GM21723 (cell line): ENCODE data around the gene FGFR2.
"Not testable (repeated sequence)": the region's sequence is repeated elsewhere in the genome, so short reads cannot be mapped to it uniquely, and the experiment has no call there.

Experiments used
- ATAC-seq: cut with Tn5 transposase; IDR thresholded peaks from one replicate; pipeline ENCODE4 v1.9.1; 2021; ENCODE audit warnings: mild to moderate bottlenecking, moderate library complexity; ENCODE audit not compliant: unreplicated experiment

Gene FGFR2

DNA sequence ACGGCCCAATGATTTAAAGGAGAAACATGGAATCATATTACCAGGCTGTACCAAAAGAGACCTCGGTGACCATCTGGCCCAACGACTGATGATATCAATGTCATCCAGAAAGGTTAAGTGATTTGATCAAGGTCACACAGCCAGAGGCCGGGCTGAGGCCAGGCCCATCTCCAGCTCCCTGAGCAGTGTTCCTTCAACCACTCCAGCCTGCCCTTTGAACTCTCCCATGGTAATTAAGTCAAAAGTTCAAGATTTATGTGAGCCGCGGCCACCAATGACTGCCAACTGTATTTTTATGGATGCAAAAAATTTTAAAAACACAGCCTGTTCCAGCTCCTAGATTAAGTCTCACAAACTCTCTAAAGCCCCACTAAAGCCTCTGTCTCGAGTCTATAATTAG is 41.8 kb downstream of the FGFR2 start:
- no peak for ATAC-seq

DNA sequence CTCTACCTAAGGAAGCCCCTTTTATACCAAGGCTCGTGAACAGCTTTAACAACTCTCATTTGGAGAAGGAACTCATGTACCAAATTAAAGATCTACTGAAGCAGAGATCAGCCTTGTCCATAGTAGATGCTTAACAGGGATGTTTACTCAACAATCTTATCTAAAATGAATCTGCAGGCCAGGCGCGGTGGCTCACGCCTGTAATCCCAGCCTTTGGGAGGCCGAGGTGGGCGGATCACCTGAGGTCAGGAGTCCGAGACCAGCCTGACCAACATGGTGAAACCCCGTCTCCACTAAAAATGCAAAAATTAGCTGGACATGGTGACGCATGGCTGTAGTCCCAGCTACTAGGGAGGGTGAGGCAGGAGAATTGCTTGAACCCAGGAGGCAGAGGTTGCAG is 43.3 kb downstream of the FGFR2 start:
- not testable (repeated sequence) for ATAC-seq

DNA sequence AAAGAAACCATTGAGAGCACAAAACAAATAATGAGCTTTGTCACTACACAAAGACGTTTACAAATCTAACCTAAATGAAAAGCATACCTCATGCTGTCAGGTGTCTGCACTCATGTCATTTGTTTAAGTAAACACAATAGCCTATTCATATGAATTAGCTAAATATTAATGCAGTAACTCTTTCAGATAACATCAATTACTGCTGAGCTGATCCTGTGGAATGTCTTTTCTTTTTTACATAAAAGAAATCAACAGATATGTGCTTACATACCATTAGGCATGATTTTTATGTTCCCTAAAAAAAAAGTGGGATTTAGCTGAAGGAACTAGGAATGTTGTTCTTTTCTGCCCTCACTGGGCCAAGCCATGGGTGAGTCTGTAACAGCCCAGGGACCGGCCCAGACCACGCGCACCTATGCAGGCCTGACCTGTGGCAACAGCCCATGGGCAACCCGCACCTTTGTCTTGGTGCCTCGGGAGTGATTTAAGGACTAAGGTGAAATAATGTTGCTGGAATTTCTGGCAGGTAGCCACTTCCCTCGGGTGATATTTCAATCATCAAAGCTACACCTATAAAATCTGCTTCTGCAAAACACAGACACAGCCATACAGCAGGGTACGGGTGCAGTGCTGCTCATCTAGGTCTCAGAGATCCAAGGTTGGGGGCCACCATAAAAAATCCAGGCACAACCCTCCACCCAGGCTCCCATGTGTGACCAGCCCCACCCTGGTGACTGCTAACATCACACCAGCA is 44.6 kb downstream of the FGFR2 start:
- ATAC-seq = no peak

DNA sequence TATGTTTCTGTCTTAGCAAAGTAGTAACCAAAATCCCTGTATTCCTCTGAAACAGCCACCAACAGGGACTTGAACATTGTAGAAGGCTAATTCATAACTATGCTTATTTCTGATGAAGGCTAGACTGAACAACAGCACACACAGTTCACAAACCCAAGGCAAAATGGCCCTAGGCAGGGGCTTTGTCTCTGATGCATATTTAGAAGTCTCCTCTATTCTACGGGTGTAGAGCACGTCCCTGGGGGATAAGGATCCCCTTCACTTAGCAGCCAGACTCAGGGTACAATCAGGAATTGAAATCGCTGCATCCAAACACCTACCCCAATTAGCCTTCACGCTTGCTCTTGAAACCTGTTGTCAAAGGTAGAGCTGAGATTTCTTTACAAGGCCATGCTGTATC is 45.5 kb downstream of the FGFR2 start:
- ATAC-seq = no peak

DNA sequence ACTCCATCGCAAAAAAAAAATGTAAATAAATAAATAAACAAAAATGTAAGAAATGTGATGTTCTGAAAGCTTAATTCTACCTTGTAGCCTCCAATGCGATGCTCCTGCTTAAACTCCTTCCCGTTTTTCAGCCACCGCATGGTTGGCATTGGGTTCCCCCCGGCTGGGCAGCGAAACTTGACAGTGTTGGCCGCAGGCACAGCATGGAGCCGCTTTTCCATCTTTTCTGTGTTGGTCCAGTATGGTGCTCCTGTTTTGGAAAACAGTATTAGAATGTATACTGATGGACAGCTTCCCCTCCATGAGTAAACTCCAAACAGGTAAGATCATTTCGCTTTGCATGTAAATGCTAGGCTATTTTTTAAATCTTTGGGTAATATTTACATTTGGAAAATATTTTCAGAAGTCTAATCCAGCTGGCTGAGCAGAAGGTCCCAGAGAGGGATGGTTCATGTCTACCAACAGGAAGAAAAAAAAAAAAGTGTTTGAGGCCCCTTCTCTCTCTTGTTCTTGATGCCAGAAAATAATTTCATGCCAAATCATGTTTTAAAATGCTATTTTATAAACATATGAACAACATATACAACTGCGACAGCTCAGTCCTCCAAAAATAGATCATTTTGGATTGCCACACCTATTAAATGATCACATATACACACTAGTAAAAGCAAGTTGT is 46.9 kb downstream of the FGFR2 start:
- no peak for ATAC-seq

DNA sequence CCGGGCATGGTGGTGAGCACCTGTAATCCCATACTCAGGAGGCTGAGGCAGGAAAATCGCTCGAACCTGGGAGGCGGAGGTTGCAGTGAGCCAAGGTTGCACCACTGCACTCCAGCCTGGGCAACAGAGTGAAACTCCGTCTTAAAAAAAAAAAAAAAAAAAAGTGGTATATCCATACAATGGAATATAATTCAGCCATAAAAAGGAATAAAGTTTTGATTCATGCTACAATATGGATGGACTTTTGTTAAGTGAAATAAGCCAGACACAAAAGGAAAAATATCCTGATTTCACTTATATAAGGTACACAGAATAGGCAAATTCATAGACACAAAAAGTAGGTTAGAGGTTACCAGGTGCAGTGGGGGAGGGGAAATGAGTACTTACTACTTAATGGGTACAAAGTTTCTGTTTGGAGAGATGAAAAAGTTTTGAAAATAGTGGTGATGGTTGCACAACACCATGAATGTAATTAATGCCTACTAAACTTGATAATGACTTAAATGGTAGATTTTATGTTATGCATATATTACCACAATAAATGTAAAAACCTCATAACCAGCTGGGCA is 53.9 kb downstream of the FGFR2 start:
- ATAC-seq = no peak

DNA sequence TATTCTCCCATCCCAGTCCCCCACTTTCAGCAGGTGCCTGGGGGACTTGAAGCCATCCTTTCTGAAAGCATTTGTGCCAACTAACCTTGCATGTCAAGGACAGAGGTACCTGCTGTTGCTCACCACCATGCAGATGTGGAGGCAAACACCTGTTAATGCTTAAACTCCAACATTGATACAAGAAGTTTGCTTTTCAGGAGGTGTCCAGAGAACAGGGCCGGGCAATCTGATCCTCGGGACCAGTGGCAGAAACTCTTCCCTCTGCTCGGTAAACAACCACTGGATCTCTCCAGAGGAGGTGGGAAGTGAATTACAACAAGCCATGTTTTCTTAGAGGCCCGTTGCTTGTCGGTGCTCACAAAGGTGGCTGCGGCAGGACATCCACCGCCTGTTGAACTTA is 54.7 kb downstream of the FGFR2 start:
- no peak for ATAC-seq

DNA sequence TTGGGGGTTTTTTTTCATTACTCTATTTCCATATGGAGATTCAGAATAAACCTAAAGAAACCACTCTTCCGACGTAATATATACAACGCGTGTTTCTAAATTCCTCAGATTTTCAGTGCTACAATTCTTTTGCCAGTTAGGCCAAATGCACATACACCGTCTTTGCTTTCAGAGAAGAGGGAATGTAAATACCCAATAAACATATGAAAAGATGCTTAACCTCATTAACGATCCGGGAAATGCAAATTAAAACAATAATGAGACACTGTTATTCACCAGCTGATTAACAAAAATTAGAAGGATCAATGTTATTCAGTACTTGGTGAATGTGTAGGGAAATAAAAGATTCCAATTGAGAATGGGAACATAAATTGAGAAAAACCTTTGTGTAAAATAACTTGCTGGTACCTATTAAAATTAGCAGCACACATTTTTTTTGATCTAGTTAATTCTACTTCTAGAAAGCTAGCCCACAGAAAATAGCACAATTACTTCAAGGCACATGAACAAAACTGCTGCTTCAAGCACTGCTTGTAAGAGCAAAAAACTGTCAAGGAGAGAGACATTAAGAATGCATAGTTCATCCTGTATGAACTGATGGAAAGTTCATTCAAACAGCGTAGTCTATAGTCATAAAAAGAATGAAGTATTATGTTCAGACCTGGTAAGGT is 56.7 kb downstream of the FGFR2 start:
- no peak for ATAC-seq

DNA sequence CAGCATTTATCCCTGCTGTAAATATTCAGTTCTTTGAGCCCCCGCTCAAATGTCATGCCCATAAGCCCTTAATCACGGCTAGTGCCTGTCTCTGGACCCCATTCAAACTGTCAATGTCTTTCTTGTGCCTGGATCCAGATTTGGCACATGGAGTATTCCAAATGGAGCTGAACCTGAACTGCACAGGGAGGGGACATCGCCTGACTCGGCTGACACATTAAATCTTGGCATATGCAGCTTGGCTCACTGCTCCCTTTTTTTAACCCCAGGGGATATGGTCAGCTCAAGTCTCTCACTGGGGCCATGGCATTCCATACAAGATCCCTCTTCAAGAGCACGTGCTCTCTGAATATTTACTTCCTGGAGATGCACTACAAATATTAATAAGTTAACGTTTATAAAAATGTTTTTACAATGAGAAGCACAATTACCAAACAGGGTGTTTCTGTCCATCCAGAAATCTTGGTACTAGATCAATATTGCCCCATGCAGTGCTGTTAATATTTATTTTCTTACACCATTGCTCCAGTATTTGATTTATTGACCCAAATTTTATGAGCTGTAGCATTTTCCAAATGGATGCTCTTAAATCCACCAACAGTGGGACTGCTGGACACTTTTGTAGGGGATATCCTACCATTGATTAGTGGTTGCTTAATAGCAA is 57.4 kb downstream of the FGFR2 start:
- ATAC-seq = no peak

DNA sequence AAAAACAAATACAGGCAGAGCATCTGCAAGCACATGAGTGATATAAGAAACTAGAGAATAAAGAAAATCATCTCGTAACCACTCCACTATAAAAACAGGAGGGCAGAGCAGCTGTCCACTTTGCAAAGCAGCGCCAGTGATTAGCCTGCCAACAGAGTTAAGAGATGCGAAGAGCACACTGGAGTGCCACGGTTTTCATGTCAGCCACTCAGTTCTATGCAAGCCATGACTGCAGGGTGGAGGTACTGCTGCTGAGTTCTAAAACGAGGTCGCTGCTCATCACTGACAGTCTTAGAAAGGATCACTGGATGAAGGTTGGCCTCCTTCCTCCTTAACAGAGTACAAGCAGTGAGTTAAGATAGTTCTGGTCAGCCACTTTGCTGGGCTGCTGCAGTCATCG is 58.5 kb downstream of the FGFR2 start:
- no peak for ATAC-seq

DNA sequence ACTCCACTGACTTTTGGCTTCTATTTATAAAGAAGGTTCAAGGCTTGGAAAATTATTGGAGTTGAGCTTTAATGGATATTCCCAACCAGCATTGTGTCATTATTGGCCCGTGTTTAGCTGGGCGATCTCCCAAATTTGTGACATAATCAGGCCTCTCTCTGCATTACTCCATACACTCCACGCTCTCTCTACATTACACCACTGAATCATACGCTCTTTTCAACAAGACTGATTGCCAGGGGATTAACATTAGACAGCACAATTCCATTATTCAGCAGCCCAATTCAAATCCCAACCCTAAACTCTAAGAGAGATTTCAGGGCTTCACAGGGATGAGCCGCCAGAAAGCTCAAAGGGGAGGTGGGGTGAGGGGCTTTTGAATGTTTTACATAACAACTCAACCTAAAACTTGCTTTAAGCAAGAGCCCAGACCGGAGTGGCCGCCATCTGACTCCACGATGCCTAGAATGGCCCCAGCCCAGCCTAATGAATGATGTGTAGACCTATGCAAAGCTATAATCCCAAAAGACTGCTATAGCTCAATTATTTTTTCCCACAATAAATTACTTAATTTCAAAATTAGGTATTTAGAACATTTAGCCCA is 61.8 kb downstream of the FGFR2 start:
- no peak for ATAC-seq

DNA sequence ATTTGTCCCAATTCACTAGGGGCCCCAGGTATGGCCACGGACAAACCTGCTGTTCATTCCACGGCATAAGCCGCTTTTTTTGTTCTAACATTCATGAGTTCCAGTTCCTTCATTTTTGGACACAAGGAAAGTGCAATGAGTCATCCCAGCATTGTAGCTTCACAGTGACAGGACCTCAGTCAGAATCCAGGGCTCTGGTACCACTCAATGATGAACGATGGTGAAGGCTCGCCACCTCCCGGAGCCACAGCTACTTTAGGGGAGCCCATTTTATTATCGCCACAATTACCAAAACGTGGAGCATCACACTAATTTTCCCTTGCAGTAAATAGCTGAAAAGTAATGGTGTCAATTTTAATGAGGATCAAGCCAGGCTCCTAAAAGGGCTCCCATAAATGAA is 62.9 kb downstream of the FGFR2 start:
- no peak for ATAC-seq

DNA sequence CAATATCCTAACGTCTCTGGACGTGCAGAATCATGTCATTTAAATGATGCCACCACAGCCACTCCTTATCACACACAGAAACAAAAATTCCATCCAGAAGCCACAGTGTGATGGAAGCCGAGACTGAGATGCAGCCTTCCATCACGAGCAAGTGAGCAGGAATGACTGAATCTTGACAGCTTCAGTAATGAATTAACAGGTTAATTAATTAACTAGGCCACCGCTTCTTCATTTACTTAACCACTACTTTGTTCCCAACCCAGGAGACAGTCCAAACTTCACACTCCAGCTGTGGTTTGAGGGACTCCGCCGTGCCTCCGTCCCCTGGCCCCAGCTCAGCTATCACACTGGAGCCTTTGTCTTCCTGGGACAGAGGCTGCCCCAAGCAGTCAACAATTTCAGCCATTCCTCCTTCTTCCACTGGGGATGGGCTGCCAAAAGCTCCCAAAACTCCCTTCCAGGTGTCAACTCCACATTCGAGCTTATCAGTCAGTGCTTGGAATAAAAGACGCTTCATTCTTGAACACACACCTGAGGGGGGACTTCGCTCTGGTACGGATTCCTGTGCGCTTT is 65.9 kb downstream of the FGFR2 start:
- ATAC-seq = no peak

DNA sequence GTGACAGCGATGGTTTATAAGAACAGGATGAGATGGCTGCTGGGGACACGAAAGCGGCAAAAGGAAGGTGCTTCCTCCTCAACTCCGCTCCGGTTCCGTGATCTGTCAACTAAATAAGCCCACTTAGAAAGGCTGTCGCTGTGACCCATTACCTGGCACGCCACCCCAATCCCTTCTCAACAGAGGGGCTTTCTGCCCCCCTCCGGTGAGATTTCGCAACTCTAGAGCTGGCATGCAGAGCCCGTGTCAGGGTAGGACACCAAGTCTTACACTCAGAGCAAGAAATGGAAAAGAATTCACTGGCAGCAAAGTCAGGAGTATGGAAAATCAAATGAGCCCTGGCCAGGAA is 66.4 kb downstream of the FGFR2 start:
- no peak for ATAC-seq

DNA sequence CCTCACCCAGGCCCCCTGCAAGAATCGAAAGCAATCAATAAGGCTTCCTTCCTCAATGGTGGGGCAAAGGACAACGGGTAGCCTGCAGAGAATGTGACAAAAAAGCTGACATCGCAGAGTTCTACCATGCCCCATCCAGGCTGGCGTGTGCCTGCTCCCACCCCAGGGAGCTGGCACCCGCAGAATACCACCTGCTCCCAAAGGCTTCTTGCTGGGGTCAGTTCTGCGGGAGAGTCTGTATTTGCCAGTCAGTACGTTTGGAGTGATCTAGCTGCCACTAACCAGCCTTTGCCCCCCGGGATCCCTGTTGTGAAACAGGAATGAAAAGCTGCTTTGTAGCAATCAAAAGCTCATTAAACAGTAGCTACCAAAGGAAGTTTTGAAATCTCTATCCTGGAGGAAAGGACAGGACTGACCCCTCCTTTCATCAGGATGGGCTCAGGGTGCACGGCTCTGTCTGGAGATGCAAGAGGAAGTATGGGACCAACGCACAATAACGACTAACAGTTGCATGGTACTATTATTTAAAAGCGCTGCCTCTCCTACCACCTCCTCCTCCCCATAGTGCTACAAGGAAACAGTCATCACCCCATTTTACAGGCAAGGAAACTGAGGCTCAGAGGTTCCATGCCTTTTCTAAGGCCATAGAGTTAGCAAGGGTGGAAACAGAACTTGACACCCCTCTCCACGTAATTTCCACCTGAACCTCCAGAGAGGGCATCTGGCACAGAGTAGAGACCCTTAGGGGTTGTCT is 67.0 kb downstream of the FGFR2 start:
- no peak for ATAC-seq

DNA sequence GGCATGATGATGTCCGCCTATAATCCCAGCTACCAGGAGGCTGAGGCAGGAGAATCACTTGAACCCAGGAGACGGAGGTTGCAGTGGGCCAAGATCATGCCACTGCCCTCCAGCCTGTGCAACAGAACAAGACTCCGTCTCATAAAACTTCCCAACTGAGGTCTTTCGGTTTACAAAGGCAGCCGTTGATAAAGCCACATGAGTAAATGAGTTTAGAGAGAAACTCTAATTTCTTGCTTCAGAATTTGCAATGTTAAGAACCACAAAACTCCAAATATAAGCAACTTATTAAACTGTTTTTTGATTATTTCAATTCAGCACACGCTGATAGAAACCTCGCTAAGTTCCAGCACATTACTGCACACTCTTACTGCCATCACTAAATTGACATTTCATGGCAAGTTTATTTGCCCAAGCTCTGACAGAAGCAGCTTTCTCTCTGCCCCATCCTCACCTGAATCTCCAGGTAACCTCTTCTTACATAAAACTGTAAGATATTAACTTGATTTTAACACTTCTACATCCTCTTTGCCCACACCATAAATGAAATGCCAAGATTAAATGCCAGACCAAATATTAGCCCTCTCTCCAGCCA is 67.7 kb downstream of the FGFR2 start:
- no peak for ATAC-seq

DNA sequence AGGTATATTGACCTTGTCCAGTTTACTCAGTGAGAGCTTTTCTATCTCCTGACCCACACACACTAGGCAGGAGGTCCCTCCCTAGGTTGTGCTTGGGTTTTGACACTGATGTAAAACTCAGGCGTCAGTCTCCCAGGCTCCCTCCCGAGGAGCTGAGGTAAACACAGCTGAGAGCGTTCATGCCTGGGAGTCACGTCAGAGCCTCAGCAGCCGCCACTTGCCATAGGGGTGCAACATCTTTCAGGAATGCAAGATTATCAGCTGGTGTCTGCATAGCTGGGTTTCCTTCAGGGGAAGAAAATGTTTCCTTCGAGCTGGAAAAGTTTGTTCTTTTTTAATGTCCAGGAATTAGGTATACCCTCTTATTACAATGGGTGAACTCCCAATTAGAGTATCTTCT is 70.6 kb downstream of the FGFR2 start:
- ATAC-seq = no peak

DNA sequence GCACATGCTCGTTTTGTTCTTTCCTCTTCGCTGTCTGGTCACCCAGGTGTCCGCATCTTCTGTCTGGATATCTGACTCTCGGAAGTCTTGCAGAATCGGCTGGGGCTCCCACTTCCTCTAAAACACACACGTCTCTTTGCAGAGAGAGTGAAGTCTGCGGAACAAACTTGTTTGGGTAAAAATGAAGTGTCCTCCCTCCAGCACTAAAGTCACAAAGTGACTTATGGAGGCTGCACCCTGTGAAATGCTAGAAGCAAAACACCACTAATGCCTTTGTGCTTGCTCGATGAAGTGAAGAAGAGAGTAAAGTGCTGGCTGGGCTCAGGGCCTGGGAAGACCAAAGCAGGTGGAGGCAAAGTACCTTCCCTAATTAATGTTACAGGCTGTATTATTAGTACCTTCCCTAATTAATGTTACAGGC is 71.4 kb downstream of the FGFR2 start:
- ATAC-seq = no peak

DNA sequence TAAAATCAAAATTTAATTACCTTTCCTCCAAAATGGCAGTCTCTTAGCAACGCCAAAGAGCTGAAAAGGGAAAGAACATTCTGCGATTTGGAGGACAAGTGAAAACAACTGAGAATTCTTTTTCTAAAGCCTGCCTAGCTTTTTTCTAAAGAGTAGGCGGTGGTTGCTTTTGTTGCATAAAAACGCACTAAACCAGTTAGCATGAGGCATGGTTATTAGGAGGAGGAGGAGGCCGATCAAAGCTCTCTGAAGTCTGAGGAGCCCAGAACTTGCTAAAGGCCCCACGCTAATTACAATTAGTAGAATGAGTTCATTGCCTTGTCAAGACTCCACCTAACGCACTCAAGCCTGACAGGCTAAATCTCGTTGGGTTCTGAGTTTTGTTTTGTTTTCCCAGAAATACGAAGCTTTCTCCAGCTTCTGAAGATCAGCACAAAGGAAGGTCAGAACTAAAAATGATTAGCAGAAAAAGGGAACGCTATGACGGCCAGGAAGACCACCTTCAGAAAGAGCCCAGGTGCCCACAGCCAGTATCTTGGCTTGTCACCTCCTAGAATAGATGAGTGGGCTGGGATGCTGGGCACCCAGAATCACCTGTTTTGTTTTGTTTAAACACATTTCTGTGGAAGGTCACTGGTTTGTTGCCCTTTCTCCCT is 72.0 kb downstream of the FGFR2 start:
- no peak for ATAC-seq
